Stimulated activated CD4-positive, alpha-beta T cell treated with anti-CD3 and anti-CD28 coated beads, Interleukin-12 subunit alpha, Interleukin-12 subunit beta, amount 100 ng/mL, for 24 hours (primary cell): ENCODE data around the gene B3GALNT1.

Experiments used
- DNase-seq, 2 experiments: peaks; one replicate each; pipeline ENCODE4 v3.0.0-alpha.2; 2020; ENCODE audit warnings: low read depth in 2 of 2

Gene B3GALNT1, protein sequence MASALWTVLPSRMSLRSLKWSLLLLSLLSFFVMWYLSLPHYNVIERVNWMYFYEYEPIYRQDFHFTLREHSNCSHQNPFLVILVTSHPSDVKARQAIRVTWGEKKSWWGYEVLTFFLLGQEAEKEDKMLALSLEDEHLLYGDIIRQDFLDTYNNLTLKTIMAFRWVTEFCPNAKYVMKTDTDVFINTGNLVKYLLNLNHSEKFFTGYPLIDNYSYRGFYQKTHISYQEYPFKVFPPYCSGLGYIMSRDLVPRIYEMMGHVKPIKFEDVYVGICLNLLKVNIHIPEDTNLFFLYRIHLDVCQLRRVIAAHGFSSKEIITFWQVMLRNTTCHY

GRCh38 chr3:161104561-161105551 lies at the start of gene B3GALNT1:
Gene B3GALNT1, minus strand, starts transcription at chr3:161105349. Its CDS starts 18,595 bp downstream, at chr3:161086754.
- peak in 1 of 2 experiments; percentile 14 for DNase-seq

DNA sequence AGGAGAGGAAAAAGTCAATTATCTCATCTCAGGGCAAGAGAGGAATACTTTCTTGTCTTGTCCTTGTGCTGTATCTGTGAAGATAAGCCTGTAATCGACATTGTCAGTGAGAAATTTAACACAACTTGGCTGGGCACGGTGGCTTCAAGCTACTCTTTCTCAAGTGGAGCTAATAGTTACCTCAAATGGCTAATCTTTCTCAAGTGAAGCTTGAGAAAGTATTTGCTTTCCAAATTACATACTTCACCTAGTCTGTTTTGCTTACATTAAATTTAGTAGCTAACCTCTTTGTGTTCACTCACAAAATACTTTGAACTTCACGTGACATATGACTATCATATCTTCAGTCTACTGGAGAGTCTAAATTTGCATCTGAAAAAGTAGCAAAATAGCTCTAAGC lies 48.3 kb upstream of the B3GALNT1 start:
- DNase-seq, result no peak

DNA sequence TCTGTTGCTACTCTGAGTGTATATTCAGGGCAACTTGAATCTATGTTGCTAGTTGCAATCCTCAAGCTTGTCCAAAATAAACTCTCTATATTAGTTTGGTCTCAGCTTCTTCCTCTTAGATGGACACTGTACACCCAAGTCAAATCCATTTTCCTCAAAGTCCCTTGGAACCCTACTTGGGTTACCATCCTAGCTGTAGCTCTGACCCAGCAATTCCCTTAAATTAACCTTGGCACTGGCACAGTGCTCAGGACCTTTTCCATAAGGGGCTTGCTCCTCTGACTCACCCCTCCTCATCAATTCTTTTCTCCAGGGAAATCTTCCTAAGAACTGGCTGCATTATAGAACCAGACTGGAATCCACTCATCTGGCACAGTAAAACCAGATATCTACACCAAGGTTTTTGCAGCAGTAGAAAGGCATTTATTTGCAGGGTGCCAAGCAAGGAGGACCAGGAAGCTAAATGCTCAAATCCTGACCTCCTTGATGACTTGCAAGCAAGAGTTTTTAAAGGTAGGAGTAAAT lies 44.9 kb upstream of the B3GALNT1 start:
- DNase-seq, result no peak

GRCh38 chr3:161149529-161149928 lies 44.4 kb upstream of the B3GALNT1 start:
- DNase-seq, result no peak

- no peak for DNase-seq
Measured at GRCh38 chr3:161148832-161149475, 43.8 kb upstream of the B3GALNT1 start.

- DNase-seq, result no peak
Measured at GRCh38 chr3:161142486-161142885, 37.3 kb upstream of the B3GALNT1 start.

DNA sequence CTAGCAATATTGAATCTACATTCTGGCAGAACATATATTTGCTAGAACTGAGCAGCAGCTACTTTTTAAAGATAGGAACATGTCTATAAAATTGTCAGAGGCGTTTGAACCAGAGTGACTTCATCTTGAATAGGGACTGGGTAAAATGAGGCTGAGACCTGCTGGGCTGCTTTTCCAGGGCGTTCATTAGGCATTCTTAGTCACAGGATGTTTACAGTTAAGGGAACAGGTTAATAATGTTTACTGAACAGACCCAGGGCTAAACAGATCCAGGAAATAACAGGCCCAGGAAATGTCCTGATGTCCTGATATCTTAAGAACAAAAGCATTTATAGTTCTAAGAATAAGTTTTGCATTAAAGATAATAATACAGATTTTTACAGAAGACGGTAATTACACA lies 34.5 kb upstream of the B3GALNT1 start:
- DNase-seq, result no peak

GRCh38 chr3:161137260-161137659 lies 32.1 kb upstream of the B3GALNT1 start:
- DNase-seq, result no peak

DNA sequence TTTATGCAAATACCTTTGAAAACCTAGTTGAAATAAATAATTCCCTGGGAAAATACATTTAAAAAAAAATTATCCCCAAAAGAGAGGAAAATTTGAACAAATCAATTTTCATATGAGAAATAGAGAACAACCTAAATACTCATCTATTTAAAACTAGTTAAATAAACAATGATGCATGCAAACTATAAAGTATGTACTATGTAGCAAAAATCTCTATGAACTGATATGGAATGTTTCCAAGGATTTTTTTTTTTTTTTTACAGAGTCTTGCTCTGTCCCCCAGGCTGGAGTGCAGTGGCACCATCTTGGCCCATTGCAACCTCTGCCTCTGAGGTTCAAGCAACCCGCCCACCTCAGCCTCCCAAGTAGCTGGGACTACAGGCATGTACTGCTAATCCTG lies 27.2 kb upstream of the B3GALNT1 start:
- no peak for DNase-seq

- DNase-seq, result no peak
Measured at GRCh38 chr3:161126495-161126894, 21.3 kb upstream of the B3GALNT1 start.

- no peak for DNase-seq
Measured at GRCh38 chr3:161117646-161118045, 12.5 kb upstream of the B3GALNT1 start.

- DNase-seq, result no peak
Measured at GRCh38 chr3:161108840-161109239, 3.7 kb upstream of the B3GALNT1 start.

DNA sequence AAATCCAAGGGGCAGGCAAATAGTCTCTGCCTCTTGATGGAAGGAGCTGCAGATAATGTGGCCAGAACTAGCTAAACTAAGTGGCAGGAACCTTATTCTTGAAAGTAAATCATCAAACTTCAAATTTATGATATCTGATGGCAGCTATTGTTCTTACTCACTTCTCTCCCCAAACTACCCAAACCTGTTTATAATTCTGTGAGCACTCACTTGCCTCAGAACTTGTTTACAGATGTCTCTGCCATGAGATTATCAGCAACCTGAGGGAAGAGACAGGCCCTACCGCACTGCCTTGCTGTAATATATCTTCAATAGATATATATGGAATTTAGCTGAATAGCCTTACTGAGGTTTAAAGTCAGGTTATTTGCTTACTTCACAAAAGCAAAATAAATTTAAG lies 2.2 kb upstream of the B3GALNT1 start:
- DNase-seq, result no peak

- no peak for DNase-seq
Measured at GRCh38 chr3:161103776-161104385, 1.3 kb downstream of the B3GALNT1 start.

DNA sequence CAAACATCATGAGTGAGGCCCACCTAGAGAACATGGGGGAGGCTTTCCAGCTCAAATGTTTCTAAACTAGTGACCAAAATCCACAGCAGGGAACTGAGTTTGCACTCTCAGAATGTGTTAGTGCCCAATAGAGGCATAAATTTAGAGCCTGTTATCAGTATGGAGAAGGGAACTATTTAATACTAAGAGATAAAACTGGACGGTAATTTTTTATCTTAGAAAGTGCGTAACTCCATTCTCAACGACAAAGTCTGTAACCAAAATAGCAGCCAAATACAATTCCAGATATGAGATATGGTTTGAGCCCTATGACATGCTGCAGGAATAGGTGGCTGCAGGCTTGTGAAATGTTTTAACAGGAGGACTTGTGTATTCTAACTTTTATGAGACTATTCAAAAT lies 3.5 kb downstream of the B3GALNT1 start:
- DNase-seq, result no peak

GRCh38 chr3:161100994-161101393 lies 4.2 kb downstream of the B3GALNT1 start:
- no peak for DNase-seq

- no peak for DNase-seq
Measured at GRCh38 chr3:161096771-161097367, 8.3 kb downstream of the B3GALNT1 start.

GRCh38 chr3:161093895-161094294 lies 11.3 kb downstream of the B3GALNT1 start:
- DNase-seq, result no peak

- DNase-seq, result no peak
Measured at GRCh38 chr3:161084277-161084676, 20.9 kb downstream of the B3GALNT1 start.

DNA sequence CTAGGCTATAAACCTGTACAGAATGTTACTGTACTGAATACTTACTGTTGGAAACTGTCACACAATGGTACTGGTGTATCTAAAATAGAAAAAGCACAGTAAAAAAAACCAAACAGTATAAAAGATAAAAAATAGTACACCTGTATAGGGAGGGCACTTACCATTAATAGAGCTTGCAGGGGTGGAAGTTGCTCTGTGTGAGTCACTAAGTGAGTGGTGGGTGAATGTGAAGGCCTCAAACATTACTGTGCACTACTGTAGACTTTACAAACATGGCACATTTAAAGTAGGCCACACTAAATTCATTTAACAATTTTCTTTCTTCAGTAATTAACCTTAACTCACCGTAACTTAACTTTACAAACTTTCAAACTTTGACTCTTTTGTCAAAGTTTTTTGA lies 22.0 kb downstream of the B3GALNT1 start:
- DNase-seq, result no peak

DNA sequence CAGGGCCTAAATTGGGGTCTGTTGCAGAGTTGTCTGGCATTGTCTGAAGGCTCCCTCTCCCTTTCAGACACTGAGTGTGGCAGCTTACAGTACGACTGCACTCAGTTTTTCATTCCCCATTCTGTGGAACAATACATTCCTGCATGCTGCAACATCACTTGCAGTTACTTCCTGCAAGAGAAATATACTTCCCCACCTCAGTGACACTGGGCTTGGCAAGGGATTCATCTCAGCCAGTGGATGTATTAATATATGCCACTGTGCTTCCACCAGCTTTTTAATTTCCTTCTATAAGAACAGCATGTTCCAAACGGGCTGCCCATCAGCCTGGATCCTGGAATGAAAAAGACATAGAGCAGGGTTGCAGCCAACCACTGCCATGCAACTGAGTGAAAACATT lies 23.1 kb downstream of the B3GALNT1 start:
- DNase-seq, result no peak
